Vagina (tissue), 2 donors: ENCODE results near the gene TELO2. TPM values are rescaled to one million over a fixed set of nuclear protein-coding genes. Genes with fewer than 3 reads are reported as not detected.

Experiments used
- DNase-seq, 2 donors: peaks; one replicate each; pipeline ENCODE4 v3.0.0-alpha.2; 2017; ENCODE audit errors: extremely low spot score in 2 of 2
- H3K27ac ChIP-seq: fragments of 200-600 bp; sonication (generic); one replicate; pipeline ENCODE4 v1.5.1; 2019
- H3K27me3 ChIP-seq: fragments of 200-600 bp; sonication (generic); one replicate; pipeline ENCODE4 v1.5.1; 2019
- H3K36me3 ChIP-seq, 2 donors: fragments of 200-600 bp; sonication (generic); one replicate each; pipeline ENCODE4 v1.5.1; 2017 to 2019
- H3K4me1 ChIP-seq: fragments of 200-600 bp; sonication (generic); one replicate; pipeline ENCODE4 v1.5.1; 2019
- H3K4me3 ChIP-seq, 2 donors: fragments of 200-600 bp; sonication (generic); 1 replicate in 1 of 2; 2 replicates in 1 of 2; pipeline ENCODE4 v1.5.1; 2016 to 2019
- H3K9me3 ChIP-seq: fragments of 200-600 bp; sonication (generic); one replicate; pipeline ENCODE4 v1.5.1; 2019
- POLR2A ChIP-seq, 2 donors: fragments of 450-650 bp; IDR thresholded peaks; one replicate each; pipeline ENCODE4 v1.6.1; 2017; ENCODE audit warnings: antibody characterized with exemption in 2 of 2, mild to moderate bottlenecking in 2 of 2, moderate library complexity in 2 of 2
- POLR2AphosphoS5 ChIP-seq, 2 donors: sonication (generic); formaldehyde crosslinking; IDR thresholded peaks; one replicate each; pipeline ENCODE4 v1.9.0; 2017; ENCODE audit warnings: antibody characterized with exemption in 2 of 2, mild to moderate bottlenecking in 2 of 2, low read depth in 1 of 2; ENCODE audit not compliant: insufficient read depth in 1 of 2
- intact Hi-C: fragments of 100-400 bp; cut with DNase I; formaldehyde crosslinking; loops from one replicate; pipeline ENCODE4 v1.15.1; 2023
- total RNA-seq: library from RNA; depleted of rRNA; stranded (reverse); fragments of >200 nt; gene quantifications from one replicate; pipeline ENCODE4 v1.2.3, GENCODE V29; 2016
- TF ChIP-seq, protein P1 (sequence below), 3 experiments: fragments of 450-650 bp in 2 of 3; fragments of 200-600 bp in 1 of 3; sonication (generic) in 1 of 3; IDR thresholded peaks; one replicate each; pipeline ENCODE4 v1.5.1; 2017 to 2019; ENCODE audit warnings: antibody characterized with exemption in 3 of 3, mild to moderate bottlenecking in 2 of 3, moderate library complexity in 2 of 3

Gene TELO2
- total RNA-seq, 1 donor from 2014 or later, result 23.8 TPM

DNA sequence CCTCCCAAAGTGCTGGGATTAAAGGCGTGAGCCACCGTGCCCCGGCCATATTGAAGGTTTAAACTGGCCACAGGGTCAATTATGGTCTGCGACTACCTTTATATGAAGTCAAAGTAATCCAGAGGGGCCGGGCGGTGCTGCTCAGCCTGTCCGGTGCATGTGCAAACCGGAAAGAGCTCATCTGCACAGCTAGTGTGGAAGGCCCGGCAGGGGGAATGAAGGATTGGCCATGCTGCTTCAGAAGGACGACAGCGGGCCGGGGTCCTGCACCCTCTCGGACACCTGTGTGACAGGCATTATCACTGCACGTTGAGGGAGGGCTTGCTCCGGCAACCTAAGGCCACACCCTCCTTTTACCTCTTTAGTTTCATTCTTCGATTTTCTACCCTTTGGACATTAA is 63.9 kb downstream of the TELO2 start:
- no peaks in the 10 kb centered on the region for H3K27me3 ChIP-seq
- H3K9me3 ChIP-seq, result no peaks in the 10 kb centered on the region
- H3K4me1 ChIP-seq, result peaks cover 6% of the 10 kb centered on the region
- H3K36me3 ChIP-seq, result peaks cover 0 to 60% of the 10 kb centered on the region in 2 donors
- intact Hi-C loops, result no loop called here
- DNase-seq, result no peak
- no peak overlapping the region for H3K27ac ChIP-seq
- TF ChIP-seq POLR2AphosphoS5 (IDR thresholded peaks at IDR 0.05; ENCODE audit: insufficient read depth in 1 of 2, low read depth in 1 of 2) (no peak), POLR2A (IDR thresholded peaks at IDR 0.05) (no peak)
- TF ChIP-seq, protein P1, sequence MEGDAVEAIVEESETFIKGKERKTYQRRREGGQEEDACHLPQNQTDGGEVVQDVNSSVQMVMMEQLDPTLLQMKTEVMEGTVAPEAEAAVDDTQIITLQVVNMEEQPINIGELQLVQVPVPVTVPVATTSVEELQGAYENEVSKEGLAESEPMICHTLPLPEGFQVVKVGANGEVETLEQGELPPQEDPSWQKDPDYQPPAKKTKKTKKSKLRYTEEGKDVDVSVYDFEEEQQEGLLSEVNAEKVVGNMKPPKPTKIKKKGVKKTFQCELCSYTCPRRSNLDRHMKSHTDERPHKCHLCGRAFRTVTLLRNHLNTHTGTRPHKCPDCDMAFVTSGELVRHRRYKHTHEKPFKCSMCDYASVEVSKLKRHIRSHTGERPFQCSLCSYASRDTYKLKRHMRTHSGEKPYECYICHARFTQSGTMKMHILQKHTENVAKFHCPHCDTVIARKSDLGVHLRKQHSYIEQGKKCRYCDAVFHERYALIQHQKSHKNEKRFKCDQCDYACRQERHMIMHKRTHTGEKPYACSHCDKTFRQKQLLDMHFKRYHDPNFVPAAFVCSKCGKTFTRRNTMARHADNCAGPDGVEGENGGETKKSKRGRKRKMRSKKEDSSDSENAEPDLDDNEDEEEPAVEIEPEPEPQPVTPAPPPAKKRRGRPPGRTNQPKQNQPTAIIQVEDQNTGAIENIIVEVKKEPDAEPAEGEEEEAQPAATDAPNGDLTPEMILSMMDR (IDR thresholded peaks at IDR 0.05), result no peak
- H3K4me3 ChIP-seq, result no peak overlapping the region

GRCh38 chr16:1557576-1557975 is 64.4 kb downstream of the TELO2 start:
- Histone ChIP-seq H3K27me3 (no peaks in the 10 kb centered on the region), H3K9me3 (no peaks in the 10 kb centered on the region), H3K4me3 (no peak overlapping the region), H3K4me1 (peaks cover 6% of the 10 kb centered on the region), H3K36me3 (peaks cover 0 to 61% of the 10 kb centered on the region in 2 donors), H3K27ac (no peak overlapping the region)
- DNase-seq, result no peak
- TF ChIP-seq POLR2A (IDR thresholded peaks at IDR 0.05) (no peak), POLR2AphosphoS5 (IDR thresholded peaks at IDR 0.05; ENCODE audit: insufficient read depth in 1 of 2, low read depth in 1 of 2) (no peak)
- TF ChIP-seq, protein P1 (IDR thresholded peaks at IDR 0.05), result no peak
- intact Hi-C loops, result no loop called here

GRCh38 chr16:1559446-1559975 is 66.4 kb downstream of the TELO2 start:
- no peak overlapping the region for H3K27ac ChIP-seq
- no peaks in the 10 kb centered on the region for H3K27me3 ChIP-seq
- intact Hi-C loops, result no loop called here
- no peak for DNase-seq
- no peak overlapping the region for H3K4me3 ChIP-seq
- TF ChIP-seq POLR2AphosphoS5 (IDR thresholded peaks at IDR 0.05; ENCODE audit: insufficient read depth in 1 of 2, low read depth in 1 of 2) (no peak), POLR2A (IDR thresholded peaks at IDR 0.05) (no peak)
- TF ChIP-seq, protein P1 (IDR thresholded peaks at IDR 0.05), result no peak
- peaks cover 6% of the 10 kb centered on the region for H3K4me1 ChIP-seq
- H3K9me3 ChIP-seq, result no peaks in the 10 kb centered on the region
- H3K36me3 ChIP-seq, result peaks cover 0 to 68% of the 10 kb centered on the region in 2 donors

Other genes starting within 250 kb of the TELO2 start
- gene TPSD1, start 237.3 kb upstream of the TELO2 start, total RNA-seq, result 7.1 TPM
- gene UBE2I, start 183.7 kb upstream of the TELO2 start, total RNA-seq, result 51.3 TPM
- 4.2 TPM for gene BAIAP3, start 159.7 kb upstream of the TELO2 start, total RNA-seq
- gene TSR3, start 141.5 kb upstream of the TELO2 start, total RNA-seq, result 60.6 TPM
- gene GNPTG, start 141.4 kb upstream of the TELO2 start, total RNA-seq, result 63.3 TPM
- gene UNKL, start 78.7 kb upstream of the TELO2 start, total RNA-seq, result 32.9 TPM
- 3.7 TPM for gene UQCC4, start 72.6 kb upstream of the TELO2 start, total RNA-seq
- not detected for gene PERCC1, start 62.3 kb upstream of the TELO2 start, total RNA-seq
- not detected for gene CCDC154, start 48.8 kb upstream of the TELO2 start, total RNA-seq
- 49.8 TPM for gene CLCN7, start 18.3 kb upstream of the TELO2 start, total RNA-seq
- gene PTX4, start 4.4 kb upstream of the TELO2 start, total RNA-seq, result not detected
- 33.1 TPM for gene TMEM204, start 40.3 kb downstream of the TELO2 start, total RNA-seq
- gene IFT140, start 118.7 kb downstream of the TELO2 start, total RNA-seq, result 29.2 TPM
- gene CRAMP1, start 119.0 kb downstream of the TELO2 start, total RNA-seq, result 13.8 TPM
- 19.9 TPM for gene JPT2, start 184.9 kb downstream of the TELO2 start, total RNA-seq
- 44.9 TPM for gene MAPK8IP3, start 212.8 kb downstream of the TELO2 start, total RNA-seq